Activated T-helper 2 cell treated with anti-CD3 and anti-CD28 coated beads, Interferon-gamma antibody, Interleukin-2, Interleukin-4, amounts not matched to agents 10 μg/mL and 5 μg/mL and 100 μg/mL, durations not matched to agents 14 hours and 24 hours and 36 hours (primary cell): ENCODE measurements around the gene CRYGA. TPM values are rescaled to one million over a fixed set of nuclear protein-coding genes. Genes with fewer than 3 reads are reported as not detected.

Experiments
- total RNA-seq: library from RNA; stranded (reverse); gene quantifications from 2 replicates; pipeline ENCODE4 v1.2.3, GENCODE V29; 2022

CRYGA gene
- total RNA-seq, 1 donor from 2014 or later = not detected

Other genes with a start within 250 kb of the CRYGA start
- 7.1 and 8.4 TPM in 2 replicates for gene PLEKHM3, start 138.1 kb downstream of the CRYGA start, total RNA-seq
- not detected in 2 replicates for gene CRYGD, start 39.1 kb downstream of the CRYGA start, total RNA-seq
- not detected in 2 replicates for gene CRYGC, start 33.8 kb downstream of the CRYGA start, total RNA-seq
- not detected in 2 replicates for gene CRYGB, start 17.4 kb downstream of the CRYGA start, total RNA-seq
- not detected in 2 replicates for gene C2orf80, start 26.4 kb upstream of the CRYGA start, total RNA-seq
- 42.7 and 46.1 TPM in 2 replicates for gene IDH1, start 91.5 kb upstream of the CRYGA start, total RNA-seq
- 30.3 and 34.1 TPM in 2 replicates for gene PIKFYVE, start 102.7 kb upstream of the CRYGA start, total RNA-seq
- 0.07 and 0.14 TPM in 2 replicates for gene PTH2R, start 243.2 kb upstream of the CRYGA start, total RNA-seq